GM19238 (cell line): ENCODE measurements around the gene ENPP6.

Experiments used
- DNase-seq: peaks from one replicate; pipeline ENCODE4 v3.0.0; 2011; ENCODE audit warnings: low spot score; ENCODE audit not compliant: insufficient read length

The ENPP6 gene

GRCh38 chr4:184217634-184218033 lies at the start of gene ENPP6:
TSS of gene ENPP6 (minus strand) at chr4:184217873. CDS start at chr4:184217819, 54 bp downstream.
- DNase-seq = no peak

DNA sequence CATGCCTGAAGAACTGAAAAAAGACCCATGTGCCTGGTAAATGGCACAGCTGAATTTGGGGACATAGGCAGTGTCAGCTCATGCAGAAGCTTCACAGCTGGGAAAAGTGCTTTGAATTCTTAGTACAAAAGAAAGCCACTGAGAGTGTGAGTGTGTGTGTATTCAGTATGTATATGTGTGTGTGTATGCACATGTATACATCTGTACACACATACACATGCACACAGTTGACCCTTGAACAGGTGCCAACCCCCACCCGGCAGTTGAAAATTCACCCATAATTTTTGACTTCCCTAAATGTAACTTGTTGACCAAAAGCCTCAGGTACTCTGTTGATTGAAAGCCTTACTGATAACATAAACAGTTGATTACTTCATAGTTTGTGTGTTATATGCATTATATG lies 49.5 kb upstream of the ENPP6 start:
- DNase-seq = no peak

- no peak for DNase-seq
Measured at GRCh38 chr4:184265546-184266351, 48.1 kb upstream of the ENPP6 start.

- no peak for DNase-seq
Measured at GRCh38 chr4:184263910-184264732, 46.4 kb upstream of the ENPP6 start.

GRCh38 chr4:184263461-184263860 lies 45.8 kb upstream of the ENPP6 start:
- DNase-seq = no peak

GRCh38 chr4:184262901-184263300 lies 45.2 kb upstream of the ENPP6 start:
- DNase-seq = no peak

DNA sequence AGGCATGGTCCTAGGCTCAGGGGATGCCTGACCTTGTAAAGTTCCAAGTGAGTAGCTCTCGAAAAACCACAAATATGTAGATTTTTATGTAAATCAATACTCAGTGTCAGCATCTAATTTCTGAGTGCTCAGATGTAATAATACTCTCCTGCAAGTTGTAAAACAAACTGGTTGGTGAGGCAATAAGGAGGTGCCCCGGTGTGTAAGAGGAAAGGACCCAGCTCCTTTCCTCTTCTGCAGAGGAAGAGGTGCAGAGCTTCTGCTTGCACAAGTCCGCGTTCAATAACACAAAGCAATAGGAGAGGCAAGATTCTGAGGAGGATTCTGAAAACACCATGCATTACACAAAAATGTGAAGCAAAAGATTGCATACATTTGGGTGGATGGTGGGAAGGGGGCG lies 43.6 kb upstream of the ENPP6 start:
- DNase-seq = no peak

DNA sequence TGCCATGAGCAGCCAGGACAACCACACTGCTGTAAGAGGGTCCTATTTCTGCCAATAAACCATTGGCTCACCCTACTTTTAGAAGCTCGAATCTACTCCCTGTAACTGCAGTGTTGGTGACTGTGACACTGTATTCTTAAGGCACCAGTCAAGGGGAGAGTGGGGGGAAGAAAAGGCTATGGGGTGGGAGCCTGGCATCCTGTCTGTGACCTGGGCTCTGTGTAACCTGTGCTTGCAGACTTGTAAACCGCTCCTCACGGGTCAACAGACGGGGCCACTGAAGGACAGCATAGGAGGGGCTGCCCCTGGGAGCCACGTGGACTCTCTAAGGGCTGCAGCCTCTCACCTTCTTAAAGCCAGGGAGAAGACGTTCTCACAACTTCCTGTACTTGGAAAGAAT lies 42.2 kb upstream of the ENPP6 start:
- DNase-seq = no peak

GRCh38 chr4:184259081-184259480 lies 41.4 kb upstream of the ENPP6 start:
- no peak for DNase-seq

GRCh38 chr4:184255871-184256642 lies 38.4 kb upstream of the ENPP6 start:
- no peak for DNase-seq

GRCh38 chr4:184255361-184255760 lies 37.7 kb upstream of the ENPP6 start:
- no peak for DNase-seq

DNA sequence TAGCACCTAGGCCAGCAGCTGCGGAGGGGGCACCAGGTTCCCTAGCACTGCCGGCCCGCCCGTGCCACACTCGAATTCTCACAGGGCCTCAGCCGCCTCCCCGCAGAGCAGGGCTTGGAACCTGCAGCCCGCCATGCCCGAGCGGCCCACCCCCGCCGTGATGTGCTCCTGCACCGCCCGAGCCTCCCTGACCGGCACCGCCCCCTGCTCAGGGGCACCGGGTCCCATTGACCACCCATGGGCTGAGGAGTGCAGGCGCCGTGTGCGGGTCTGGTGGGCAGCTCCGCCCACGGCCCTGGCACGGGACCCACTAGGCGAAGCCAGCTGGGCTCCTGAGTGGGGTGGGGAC lies 35.4 kb upstream of the ENPP6 start:
- no peak for DNase-seq

GRCh38 chr4:184252136-184253071 lies 34.7 kb upstream of the ENPP6 start:
- no peak for DNase-seq

GRCh38 chr4:184251670-184251980 lies 34.0 kb upstream of the ENPP6 start:
- DNase-seq = no peak

DNA sequence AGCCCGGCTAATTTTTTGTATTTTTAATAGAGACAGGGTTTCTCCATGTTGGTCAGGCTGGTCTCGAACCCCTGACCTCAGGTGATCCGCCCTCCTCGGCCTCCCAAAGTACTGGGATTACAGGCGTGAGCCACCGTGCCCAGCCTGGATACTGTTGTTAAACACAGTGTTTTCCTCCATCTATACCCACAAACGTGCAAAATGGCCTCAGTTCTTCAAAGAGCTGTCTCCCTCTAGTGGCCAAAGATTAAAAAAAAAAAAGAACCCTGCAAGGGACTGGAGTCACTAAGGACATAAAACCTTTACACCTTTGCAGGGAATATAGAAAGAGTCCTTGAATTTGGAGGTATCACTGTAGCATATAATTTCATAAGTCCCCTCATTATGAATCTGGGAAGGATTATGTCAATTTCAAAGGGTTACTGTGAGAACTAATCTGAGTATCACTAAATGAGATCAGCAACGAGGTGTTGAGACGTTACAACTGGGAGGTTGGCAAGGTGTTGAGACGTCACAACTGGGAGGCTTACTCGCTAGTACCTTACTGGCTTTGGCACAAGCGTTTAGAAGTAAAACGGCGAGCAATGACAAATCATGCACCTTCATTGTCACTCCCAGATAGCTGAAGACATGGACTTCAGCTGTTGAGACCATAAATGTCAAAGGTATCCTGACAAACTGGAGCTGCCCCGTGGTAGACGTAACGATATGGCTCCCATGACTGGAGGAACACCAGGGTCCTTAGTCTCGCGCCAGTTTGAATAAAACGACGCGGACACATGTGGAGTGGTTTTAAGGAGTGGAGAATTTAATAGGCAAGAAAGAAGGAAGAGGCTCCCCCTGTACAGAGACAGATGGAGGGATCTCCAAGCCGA lies 33.4 kb upstream of the ENPP6 start:
- DNase-seq = peak; percentile 49

GRCh38 chr4:184248216-184248615 lies 30.5 kb upstream of the ENPP6 start:
- DNase-seq = no peak

DNA sequence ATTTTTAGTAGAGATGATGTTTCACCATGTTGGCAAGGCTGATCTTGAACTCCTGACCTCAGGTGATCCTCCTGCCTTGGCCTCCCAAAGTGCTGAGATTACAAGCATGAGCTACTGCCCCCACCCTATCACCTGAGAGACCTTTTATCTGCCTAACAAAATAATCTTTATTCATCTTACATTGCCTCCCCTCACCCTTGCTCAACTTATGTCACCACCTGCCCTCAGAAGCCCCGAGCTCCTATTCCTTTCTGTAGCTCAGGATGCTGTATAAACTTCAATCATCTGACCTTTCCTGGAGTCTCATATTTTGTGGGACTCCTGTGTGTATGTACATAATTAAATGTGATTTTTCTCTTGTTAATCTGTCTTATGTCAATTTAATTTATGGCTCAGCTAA lies 29.7 kb upstream of the ENPP6 start:
- DNase-seq = no peak

GRCh38 chr4:184246426-184246825 lies 28.8 kb upstream of the ENPP6 start:
- no peak for DNase-seq

DNA sequence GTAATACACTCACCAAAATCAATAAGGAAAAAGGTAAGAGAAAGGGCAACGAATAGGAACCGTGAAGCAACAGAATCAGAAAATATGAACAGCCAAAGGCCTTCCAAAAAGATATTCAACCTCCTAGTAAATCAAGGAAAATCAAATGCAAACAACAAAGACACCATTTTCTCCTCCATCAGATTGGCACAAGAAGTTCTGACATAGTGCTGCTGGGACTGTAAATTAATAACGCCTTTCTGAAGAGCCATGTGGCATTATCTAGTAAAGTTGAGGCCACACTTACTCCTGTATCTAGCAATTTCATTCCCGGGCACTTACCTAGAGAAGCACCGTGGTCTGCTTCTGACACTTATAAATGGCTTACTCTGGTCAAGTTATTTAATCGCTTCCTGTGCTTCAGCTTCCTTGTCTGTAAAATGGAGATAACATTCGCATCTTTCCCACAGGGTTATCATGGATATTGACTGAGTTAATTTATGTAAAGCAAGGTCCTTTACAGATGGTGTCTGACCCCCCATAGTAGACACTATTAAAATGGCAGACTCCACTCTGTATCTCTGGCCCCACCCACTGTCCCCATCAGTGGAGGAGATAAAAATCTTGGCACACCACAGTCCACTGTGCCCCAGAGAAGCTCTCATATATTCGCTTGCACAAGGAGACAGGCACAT lies 20.5 kb upstream of the ENPP6 start:
- DNase-seq = no peak

DNA sequence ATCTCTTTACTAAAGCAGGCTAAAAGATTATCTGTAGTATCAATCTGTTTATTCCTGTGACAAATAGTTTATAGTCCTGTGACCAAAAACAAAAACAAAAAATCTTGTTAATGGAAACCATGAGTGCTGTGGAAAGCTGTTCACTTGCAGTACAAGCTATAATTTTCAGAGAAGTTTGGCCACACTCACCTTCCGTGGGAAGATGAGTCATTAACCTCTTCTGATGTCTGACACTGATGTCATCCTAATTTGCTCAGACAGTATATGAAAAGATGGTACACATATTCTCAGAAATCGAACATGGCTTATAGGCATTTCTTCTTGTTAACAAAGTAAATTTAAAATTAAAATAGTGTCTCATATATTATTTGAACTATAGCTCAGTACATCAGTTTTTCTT lies 19.9 kb upstream of the ENPP6 start:
- DNase-seq = no peak
